ENCODE results near the gene GATAD2A. TPM values are rescaled to one million over a fixed set of nuclear protein-coding genes. Genes with fewer than 3 reads are reported as not detected.
A peak's percentile ranks its signal among the peaks of the same experiment; 100 is the strongest.

GATAD2A gene
- total RNA-seq, 2 experiments from 2014 or later: 180 TPM

GRCh38 chr19:19410553-19411550, 5.4 kb downstream of the GATAD2A start:
- Mint-ChIP-seq H3K27me3 (ENCODE audit: low read depth) (no peaks in the 10 kb centered on the region), H3K36me3 (ENCODE audit: low read depth) (peaks cover 42% of the 10 kb centered on the region), H3K9me3 (ENCODE audit: insufficient read depth) (no peaks in the 10 kb centered on the region), H3K4me1 (ENCODE audit: low read depth) (peaks cover 69% of the 10 kb centered on the region), H3K4me3 (no peak overlapping the region), H3K27ac (peak overlapping the region; percentile 64)
- CTCF ChIA-PET: interaction anchor here (0.8 to 1.8 kb wide), 5 partner anchors 15 to 80 kb away, joined by 3 to 6 read pairs (median 3); no protein-coding TSS in a partner anchor
- DNase-seq: no peak
- no peak for ATAC-seq
- POLR2A ChIA-PET: interaction anchor here (0.8 to 1.1 kb wide), 3 partner anchors 20 to 105 kb away, joined by 3 read pairs; partner anchors contain the start of genes NDUFA13 and TSSK6

DNA sequence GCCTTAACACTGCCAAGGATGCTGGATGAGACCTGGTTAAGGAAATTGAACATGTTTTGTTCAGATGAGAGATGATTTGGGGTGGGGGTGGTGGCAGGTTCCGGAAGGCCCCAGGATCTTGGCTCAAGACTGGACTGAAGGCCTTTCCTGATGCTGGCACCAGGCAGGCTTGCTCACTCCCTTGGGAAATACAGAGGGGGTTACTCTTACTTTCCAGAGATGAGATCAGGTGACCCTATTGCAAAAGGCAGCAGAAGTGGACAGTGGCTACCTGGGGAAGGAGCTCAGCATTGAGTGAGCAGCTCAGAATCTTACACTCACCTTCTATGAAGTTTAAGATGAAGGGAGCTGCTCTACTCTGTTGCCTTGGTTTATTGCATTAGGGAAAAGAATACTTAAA, 10.8 kb downstream of the GATAD2A start:
- Mint-ChIP-seq H3K27ac (no peak overlapping the region), H3K27me3 (ENCODE audit: low read depth) (no peaks in the 10 kb centered on the region), H3K9me3 (ENCODE audit: insufficient read depth) (no peaks in the 10 kb centered on the region), H3K4me3 (no peak overlapping the region), H3K36me3 (ENCODE audit: low read depth) (peaks cover 37% of the 10 kb centered on the region), H3K4me1 (ENCODE audit: low read depth) (peaks cover 66% of the 10 kb centered on the region)
- POLR2A ChIA-PET: interaction anchor here (2.2 kb wide), 1 partner anchor 11 kb away, joined by 10 read pairs; the partner anchor contains the start of gene GATAD2A
- no peak for DNase-seq
- no peak for ATAC-seq
- CTCF ChIA-PET: interaction anchor here (3.4 to 3.8 kb wide), 2 partner anchors 10 to 74 kb away, joined by 11 to 25 read pairs; partner anchors contain the start of gene GATAD2A

DNA sequence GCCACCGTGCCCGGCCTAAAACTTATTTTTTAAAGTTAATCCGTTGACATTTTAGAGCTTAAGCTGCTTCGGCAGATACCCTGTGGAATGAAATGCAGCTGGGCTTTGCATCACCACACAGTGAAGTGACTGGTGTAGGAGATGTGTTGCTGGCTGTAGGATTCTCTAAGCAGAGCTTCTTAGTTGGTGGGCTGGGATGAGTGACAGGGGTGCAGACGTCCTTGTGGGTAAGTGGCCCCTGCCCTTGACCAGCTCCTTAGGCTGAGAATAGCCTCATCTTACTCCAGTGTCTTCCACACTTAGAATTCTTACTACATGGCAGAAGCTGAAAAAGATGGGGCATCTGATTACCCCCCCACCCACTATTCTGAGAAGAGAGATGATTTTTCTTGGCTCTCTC, 11.6 kb downstream of the GATAD2A start:
- Mint-ChIP-seq H3K4me3 (no peak overlapping the region), H3K36me3 (ENCODE audit: low read depth) (peaks cover 36% of the 10 kb centered on the region), H3K9me3 (ENCODE audit: insufficient read depth) (no peaks in the 10 kb centered on the region), H3K27me3 (ENCODE audit: low read depth) (no peaks in the 10 kb centered on the region), H3K4me1 (ENCODE audit: low read depth) (peaks cover 66% of the 10 kb centered on the region), H3K27ac (no peak overlapping the region)
- CTCF ChIA-PET: interaction anchor here (3.4 to 3.8 kb wide), 2 partner anchors 11 to 74 kb away, joined by 11 to 25 read pairs; partner anchors contain the start of gene GATAD2A
- POLR2A ChIA-PET: interaction anchor here (1.3 to 2.2 kb wide), 2 partner anchors 12 to 27 kb away, joined by 4 to 10 read pairs; partner anchors contain the start of gene GATAD2A
- no peak for DNase-seq
- ATAC-seq: no peak

GRCh38 chr19:19417628-19418245, 12.3 kb downstream of the GATAD2A start:
- Mint-ChIP-seq H3K27ac (peak overlapping the region; percentile 70), H3K4me3 (no peak overlapping the region), H3K4me1 (ENCODE audit: low read depth) (peaks cover 63% of the 10 kb centered on the region), H3K36me3 (ENCODE audit: low read depth) (peaks cover 32% of the 10 kb centered on the region), H3K9me3 (ENCODE audit: insufficient read depth) (no peaks in the 10 kb centered on the region), H3K27me3 (ENCODE audit: low read depth) (no peaks in the 10 kb centered on the region)
- no peak for DNase-seq
- CTCF ChIA-PET: interaction anchor here (1.0 to 3.8 kb wide), 4 partner anchors 8 to 73 kb away, joined by 3 to 25 read pairs (median 7); partner anchors contain the start of gene GATAD2A
- ATAC-seq: no peak
- POLR2A ChIA-PET: interaction anchor here (1.3 to 2.2 kb wide), 2 partner anchors 12 to 26 kb away, joined by 4 to 10 read pairs; partner anchors contain the start of gene GATAD2A

DNA sequence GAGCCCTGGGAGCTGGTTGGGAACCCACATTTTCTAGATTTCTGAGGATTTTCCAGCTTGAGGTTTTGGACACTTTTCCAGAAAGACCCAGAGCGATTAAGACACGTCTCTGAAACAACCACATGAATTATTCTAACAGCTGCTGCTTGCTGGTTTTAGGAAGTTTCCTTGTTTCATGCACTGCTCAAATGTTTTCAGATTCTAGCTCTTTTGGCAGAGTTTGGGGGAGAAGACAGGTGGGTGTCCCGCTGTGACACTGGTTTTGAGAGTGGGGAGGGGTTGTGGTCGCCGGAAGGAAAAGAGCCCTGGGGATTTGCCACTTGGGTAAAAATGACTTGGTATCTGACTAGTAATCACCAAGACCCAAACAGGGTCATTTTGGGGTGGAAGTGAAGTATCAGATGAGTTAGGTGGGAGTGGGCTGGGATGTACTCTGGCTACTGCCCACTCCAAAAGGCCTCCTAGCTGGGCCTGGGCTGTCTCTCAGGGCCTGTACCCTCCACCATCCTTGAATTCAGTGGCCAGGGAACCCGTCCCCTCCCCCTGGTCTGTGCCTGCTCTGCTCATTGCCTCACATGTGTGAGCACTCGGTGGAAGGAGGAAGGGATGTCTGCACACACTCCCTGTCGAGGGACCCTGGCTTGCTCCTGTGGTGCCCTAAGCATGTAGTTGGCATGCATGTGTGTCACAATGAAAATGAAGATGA, 13.2 kb downstream of the GATAD2A start:
- DNase-seq: no peak
- no peak overlapping the region for H3K4me3 Mint-ChIP-seq
- H3K4me1 Mint-ChIP-seq (ENCODE audit: low read depth): peaks cover 56% of the 10 kb centered on the region
- H3K9me3 Mint-ChIP-seq (ENCODE audit: insufficient read depth): no peaks in the 10 kb centered on the region
- ChIA-PET CTCF (interaction anchor here (1.0 to 3.8 kb wide), 3 partner anchors 9 to 41 kb away, joined by 3 to 25 read pairs (median 3); partner anchors contain the start of gene GATAD2A), POLR2A (interaction anchor here (2.2 kb wide), 1 partner anchor 13 kb away, joined by 10 read pairs; the partner anchor contains the start of gene GATAD2A)
- H3K36me3 Mint-ChIP-seq (ENCODE audit: low read depth): peaks cover 33% of the 10 kb centered on the region
- no peaks in the 10 kb centered on the region for H3K27me3 Mint-ChIP-seq (ENCODE audit: low read depth)
- peak overlapping the region; percentile 70 for H3K27ac Mint-ChIP-seq
- ATAC-seq: peak; percentile 42

GRCh38 chr19:19420570-19421298, 15.3 kb downstream of the GATAD2A start:
- no peaks in the 10 kb centered on the region for H3K27me3 Mint-ChIP-seq (ENCODE audit: low read depth)
- DNase-seq (no peak), ATAC-seq (no peak)
- POLR2A ChIA-PET: no interaction called here
- H3K4me1 Mint-ChIP-seq (ENCODE audit: low read depth): peaks cover 54% of the 10 kb centered on the region
- CTCF ChIA-PET: no interaction called here
- no peak overlapping the region for H3K4me3 Mint-ChIP-seq
- peaks cover 25% of the 10 kb centered on the region for H3K36me3 Mint-ChIP-seq (ENCODE audit: low read depth)
- no peaks in the 10 kb centered on the region for H3K9me3 Mint-ChIP-seq (ENCODE audit: insufficient read depth)
- peak overlapping the region; percentile 57 for H3K27ac Mint-ChIP-seq

DNA sequence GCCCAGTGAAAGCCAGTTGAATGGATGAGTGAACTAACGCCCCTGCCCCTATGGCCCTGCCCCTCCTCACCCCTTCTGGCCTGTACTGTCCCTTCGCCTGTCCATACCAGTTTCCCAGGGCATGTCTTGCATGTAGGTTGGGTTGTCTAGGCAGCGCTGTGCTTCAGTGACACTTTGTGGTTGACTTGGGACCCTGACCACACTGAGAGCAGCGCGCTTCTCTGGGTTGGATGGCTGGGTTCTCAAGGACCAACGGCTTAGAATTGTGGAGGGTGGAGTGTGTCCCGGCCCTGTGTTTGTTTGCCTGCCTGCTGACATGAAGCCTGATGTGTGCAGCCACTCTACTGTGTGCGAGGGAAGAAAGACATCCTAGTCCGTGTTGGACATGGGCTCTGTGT, 15.8 kb downstream of the GATAD2A start:
- CTCF ChIA-PET: no interaction called here
- POLR2A ChIA-PET: no interaction called here
- Mint-ChIP-seq H3K27me3 (ENCODE audit: low read depth) (no peaks in the 10 kb centered on the region), H3K9me3 (ENCODE audit: insufficient read depth) (no peaks in the 10 kb centered on the region), H3K27ac (no peak overlapping the region), H3K4me1 (ENCODE audit: low read depth) (peaks cover 48% of the 10 kb centered on the region), H3K36me3 (ENCODE audit: low read depth) (peaks cover 20% of the 10 kb centered on the region), H3K4me3 (no peak overlapping the region)
- DNase-seq: no peak
- ATAC-seq: no peak

GRCh38 chr19:19422156-19422555, 16.7 kb downstream of the GATAD2A start:
- DNase-seq: no peak
- ChIA-PET POLR2A (no interaction called here), CTCF (no interaction called here)
- Mint-ChIP-seq H3K27ac (no peak overlapping the region), H3K4me3 (no peak overlapping the region), H3K36me3 (ENCODE audit: low read depth) (peaks cover 20% of the 10 kb centered on the region), H3K4me1 (ENCODE audit: low read depth) (peaks cover 48% of the 10 kb centered on the region), H3K27me3 (ENCODE audit: low read depth) (no peaks in the 10 kb centered on the region), H3K9me3 (ENCODE audit: insufficient read depth) (no peaks in the 10 kb centered on the region)
- no peak for ATAC-seq

- Mint-ChIP-seq H3K27me3 (ENCODE audit: low read depth) (no peaks in the 10 kb centered on the region), H3K27ac (no peak overlapping the region), H3K36me3 (ENCODE audit: low read depth) (peaks cover 20% of the 10 kb centered on the region), H3K4me3 (no peak overlapping the region), H3K9me3 (ENCODE audit: insufficient read depth) (no peaks in the 10 kb centered on the region), H3K4me1 (ENCODE audit: low read depth) (peaks cover 37% of the 10 kb centered on the region)
- POLR2A ChIA-PET: no interaction called here
- CTCF ChIA-PET: no interaction called here
- DNase-seq: no peak
- ATAC-seq: no peak
Observed at GRCh38 chr19:19423322-19423721, 17.8 kb downstream of the GATAD2A start.

- ATAC-seq (no peak), DNase-seq (no peak)
- no peak overlapping the region for H3K27ac Mint-ChIP-seq
- H3K9me3 Mint-ChIP-seq (ENCODE audit: insufficient read depth): no peaks in the 10 kb centered on the region
- peaks cover 23% of the 10 kb centered on the region for H3K36me3 Mint-ChIP-seq (ENCODE audit: low read depth)
- CTCF ChIA-PET: interaction anchor here (0.6 kb wide), 1 partner anchor 14 kb away, joined by 3 read pairs; no protein-coding TSS in a partner anchor
- no peaks in the 10 kb centered on the region for H3K27me3 Mint-ChIP-seq (ENCODE audit: low read depth)
- peaks cover 37% of the 10 kb centered on the region for H3K4me1 Mint-ChIP-seq (ENCODE audit: low read depth)
- POLR2A ChIA-PET: no interaction called here
- no peak overlapping the region for H3K4me3 Mint-ChIP-seq
Observed at GRCh38 chr19:19425170-19425875, 19.8 kb downstream of the GATAD2A start.
